IPS DF 4.7 (cell line): ENCODE results near the gene CBLN3.
"Not testable (repeated sequence)": the region's sequence is repeated elsewhere in the genome, so short reads cannot be mapped to it uniquely, and the experiment has no call there.

Experiments used
- DNase-seq: peaks from one replicate; pipeline ENCODE4 v3.0.0-alpha.2; 2013; ENCODE audit warnings: low spot score; ENCODE audit errors: extremely low read depth

Gene CBLN3

GRCh38 chr14:24403294-24403998, 26.0 kb downstream of the CBLN3 start:
- DNase-seq: no peak

GRCh38 chr14:24401810-24402702, 27.4 kb downstream of the CBLN3 start:
- DNase-seq: no peak

GRCh38 chr14:24399999-24400718, 29.3 kb downstream of the CBLN3 start:
- DNase-seq: no peak

GRCh38 chr14:24399447-24399822, 30.0 kb downstream of the CBLN3 start:
- DNase-seq: no peak

- DNase-seq: no peak
Measured at GRCh38 chr14:24398653-24399446, 30.6 kb downstream of the CBLN3 start, which contains the start of gene NYNRIN. NYNRIN (plus strand) TSS chr14:24399003; CDS start chr14:24399247, 244 bp downstream.

- DNase-seq: no peak
Measured at GRCh38 chr14:24398293-24398652, 31.2 kb downstream of the CBLN3 start.

- DNase-seq: no peak
Measured at GRCh38 chr14:24397639-24398292, 31.7 kb downstream of the CBLN3 start.

- DNase-seq: no peak
Measured at GRCh38 chr14:24395609-24396582, 33.6 kb downstream of the CBLN3 start.

GRCh38 chr14:24394275-24394674, 35.2 kb downstream of the CBLN3 start:
- DNase-seq: no peak

- no peak for DNase-seq
Measured at GRCh38 chr14:24392325-24393091, 37.0 kb downstream of the CBLN3 start.

- DNase-seq: no peak
Measured at GRCh38 chr14:24390701-24391468, 38.6 kb downstream of the CBLN3 start.

- no peak for DNase-seq
Measured at GRCh38 chr14:24389226-24389848, 40.1 kb downstream of the CBLN3 start.

- DNase-seq: no peak
Measured at GRCh38 chr14:24388474-24389179, 40.8 kb downstream of the CBLN3 start.

- not testable (repeated sequence) for DNase-seq
Measured at GRCh38 chr14:24387579-24387978, 41.9 kb downstream of the CBLN3 start.

- no peak for DNase-seq
Measured at GRCh38 chr14:24387009-24387345, 42.5 kb downstream of the CBLN3 start.

- no peak for DNase-seq
Measured at GRCh38 chr14:24385524-24385923, 43.9 kb downstream of the CBLN3 start.

GRCh38 chr14:24384169-24384568, 45.3 kb downstream of the CBLN3 start:
- no peak for DNase-seq
